Calu3 (cell line): ENCODE measurements around the gene SHLD1. TPM values are rescaled to one million over a fixed set of nuclear protein-coding genes. Genes with fewer than 3 reads are reported as not detected.
"Not testable (repeated sequence)": the region's sequence is repeated elsewhere in the genome, so short reads cannot be mapped to it uniquely, and the experiment has no call there.

Experiments
- Bru-seq: library from RNA; stranded (reverse); fragments of 400-500 nt; gene quantifications from one replicate; lab custom pipeline; 2021; lab: Mats Ljungman, UMichigan
- BruChase-seq, 2 experiments: library from RNA; stranded (reverse); fragments of 400-500 nt; gene quantifications; one replicate each; lab custom pipeline; 2021; lab: Mats Ljungman, UMichigan
- BruUV-seq: library from RNA; stranded (reverse); fragments of 400-500 nt; replicated peaks from 2 replicates; lab custom pipeline; 2021; lab: Mats Ljungman, UMichigan
- CTCF ChIA-PET: fragments of 300-600 bp; sonication (Branson Sonifier 250); formaldehyde crosslinking; loops from one replicate; lab custom pipeline; 2022; ENCODE audit warnings: antibody characterized with exemption; lab: Charles Lee
- DNase-seq: peaks from one replicate; pipeline ENCODE4 v3.0.0; 2022
- H3K27ac Mint-ChIP-seq: one replicate; pipeline ENCODE4 v1.8.0; 2022; ENCODE audit warnings: mixed read lengths; ENCODE audit not compliant: unreplicated experiment
- H3K27me3 Mint-ChIP-seq: one replicate; pipeline ENCODE4 v1.8.0; 2022; ENCODE audit warnings: mixed read lengths; ENCODE audit not compliant: unreplicated experiment
- H3K36me3 Mint-ChIP-seq: one replicate; pipeline ENCODE4 v1.8.0; 2022; ENCODE audit warnings: mild to moderate bottlenecking, moderate library complexity, mixed read lengths; ENCODE audit not compliant: insufficient read depth, unreplicated experiment
- H3K4me1 Mint-ChIP-seq: one replicate; pipeline ENCODE4 v1.8.0; 2022; ENCODE audit warnings: mild to moderate bottlenecking, low read depth, mixed read lengths; ENCODE audit not compliant: unreplicated experiment
- H3K4me3 Mint-ChIP-seq: one replicate; pipeline ENCODE4 v1.8.0; 2022; ENCODE audit warnings: mild to moderate bottlenecking, low read depth, moderate library complexity, mixed read lengths; ENCODE audit not compliant: unreplicated experiment
- H3K9me3 Mint-ChIP-seq: one replicate; pipeline ENCODE4 v1.8.0; 2022; ENCODE audit warnings: low read depth, mixed read lengths; ENCODE audit not compliant: unreplicated experiment
- intact Hi-C: fragments of 100-400 bp; cut with micrococcal nuclease; formaldehyde crosslinking; loops from one replicate; pipeline ENCODE4 v1.10.0; 2022; ENCODE audit not compliant: unreplicated experiment
- long read RNA-seq: library from polyadenylated mRNA; stranded (forward); transcript quantifications from one replicate; pipeline ENCODE4 v2.0.0, GENCODE V29; 2022
- total RNA-seq: library from RNA; stranded (reverse); gene quantifications from 2 replicates; pipeline ENCODE4 v1.2.3, GENCODE V29; 2022
- TF ChIP-seq, protein P1 (sequence below): fragments of 200-600 bp; IDR thresholded peaks from one replicate; pipeline ENCODE4 v1.8.0; 2022; ENCODE audit warnings: antibody characterized with exemption; ENCODE audit not compliant: unreplicated experiment

The SHLD1 gene, protein sequence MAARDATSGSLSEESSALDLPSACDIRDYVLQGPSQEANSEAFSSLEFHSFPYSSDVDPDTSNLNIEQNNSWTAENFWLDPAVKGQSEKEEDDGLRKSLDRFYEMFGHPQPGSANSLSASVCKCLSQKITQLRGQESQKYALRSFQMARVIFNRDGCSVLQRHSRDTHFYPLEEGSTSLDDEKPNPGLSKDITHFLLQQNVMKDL
- 1.3 and 1.9 TPM in 2 replicates for total RNA-seq
- percentile 42 among the genes with signal in this experiment for Bru-seq, nascent RNA
- BruChase-seq, experiment 1, labeled RNA remaining after a 6-hour chase = percentile 37 among the genes with signal in this experiment
- percentile 36 among the genes with signal in this experiment for BruChase-seq, experiment 2, labeled RNA remaining after a 2-hour chase
- long read RNA-seq, partial matches to known transcripts = 0 of 5 reads
- long read RNA-seq, other reads (novel, unspliced or antisense) = 0 of 5 reads

DNA sequence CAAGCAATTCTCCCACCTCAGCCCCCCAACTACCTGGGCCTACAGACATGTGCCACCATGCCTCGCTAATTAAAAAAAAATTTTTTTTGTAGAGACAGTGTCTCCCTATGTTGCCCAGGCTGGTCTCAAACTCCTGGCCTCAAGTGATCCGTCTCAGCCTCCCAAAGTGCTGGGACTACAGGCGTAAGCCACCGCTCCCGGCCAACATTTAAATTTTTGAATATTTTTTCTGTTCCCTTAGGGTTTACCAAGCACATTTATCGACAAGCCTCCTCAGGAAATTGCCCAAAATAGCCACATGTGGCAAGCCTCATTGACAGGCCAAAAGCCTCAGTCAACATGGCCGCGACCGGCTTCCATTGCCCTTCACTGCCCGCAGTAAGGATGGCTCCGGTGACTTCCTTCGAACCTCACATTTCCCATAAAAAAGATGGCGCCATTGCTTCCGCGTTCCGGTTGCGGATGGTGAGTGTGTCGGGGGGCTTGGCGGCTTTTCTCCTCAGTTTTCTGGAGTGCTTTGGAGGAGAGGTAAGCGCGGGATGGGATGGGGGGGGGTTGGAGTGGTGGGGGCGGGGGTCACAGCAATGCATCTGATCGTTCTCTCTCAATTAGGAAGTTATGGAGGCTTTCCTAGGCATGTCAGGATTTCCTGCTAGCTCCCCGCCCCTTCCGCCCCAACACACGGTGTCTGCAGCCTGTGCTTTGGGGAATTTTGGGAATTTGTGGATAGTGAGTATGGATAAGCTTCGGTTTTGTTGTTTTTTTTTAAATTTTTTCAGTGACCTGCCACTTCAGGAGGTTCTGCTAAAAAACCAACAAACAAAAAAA is at the start of gene SHLD1:
Gene SHLD1, plus strand, starts transcription at position 450 of the 828 bp plus-strand sequence. CDS start 22,465 bp downstream, outside the sequence.
- Mint-ChIP-seq H3K36me3 (peaks cover 11% of the 10 kb centered on the region), H3K27ac (peak within 1 kb of the TSS; percentile 97), H3K4me1 (peaks cover 13% of the 10 kb centered on the region), H3K27me3 (no peaks in the 10 kb centered on the region), H3K9me3 (no peaks in the 10 kb centered on the region), H3K4me3 (peak within 1 kb of the TSS; percentile 80)
- DNase-seq = peak; percentile 62
- TF ChIP-seq, protein P1, sequence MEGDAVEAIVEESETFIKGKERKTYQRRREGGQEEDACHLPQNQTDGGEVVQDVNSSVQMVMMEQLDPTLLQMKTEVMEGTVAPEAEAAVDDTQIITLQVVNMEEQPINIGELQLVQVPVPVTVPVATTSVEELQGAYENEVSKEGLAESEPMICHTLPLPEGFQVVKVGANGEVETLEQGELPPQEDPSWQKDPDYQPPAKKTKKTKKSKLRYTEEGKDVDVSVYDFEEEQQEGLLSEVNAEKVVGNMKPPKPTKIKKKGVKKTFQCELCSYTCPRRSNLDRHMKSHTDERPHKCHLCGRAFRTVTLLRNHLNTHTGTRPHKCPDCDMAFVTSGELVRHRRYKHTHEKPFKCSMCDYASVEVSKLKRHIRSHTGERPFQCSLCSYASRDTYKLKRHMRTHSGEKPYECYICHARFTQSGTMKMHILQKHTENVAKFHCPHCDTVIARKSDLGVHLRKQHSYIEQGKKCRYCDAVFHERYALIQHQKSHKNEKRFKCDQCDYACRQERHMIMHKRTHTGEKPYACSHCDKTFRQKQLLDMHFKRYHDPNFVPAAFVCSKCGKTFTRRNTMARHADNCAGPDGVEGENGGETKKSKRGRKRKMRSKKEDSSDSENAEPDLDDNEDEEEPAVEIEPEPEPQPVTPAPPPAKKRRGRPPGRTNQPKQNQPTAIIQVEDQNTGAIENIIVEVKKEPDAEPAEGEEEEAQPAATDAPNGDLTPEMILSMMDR = no peak
- BruUV-seq = no TSS peak
- intact Hi-C loops = no loop called here
- CTCF ChIA-PET = interaction anchor here (0.5 kb wide), 1 partner anchor 38 kb away, joined by 5 read pairs; no protein-coding TSS in a partner anchor

DNA sequence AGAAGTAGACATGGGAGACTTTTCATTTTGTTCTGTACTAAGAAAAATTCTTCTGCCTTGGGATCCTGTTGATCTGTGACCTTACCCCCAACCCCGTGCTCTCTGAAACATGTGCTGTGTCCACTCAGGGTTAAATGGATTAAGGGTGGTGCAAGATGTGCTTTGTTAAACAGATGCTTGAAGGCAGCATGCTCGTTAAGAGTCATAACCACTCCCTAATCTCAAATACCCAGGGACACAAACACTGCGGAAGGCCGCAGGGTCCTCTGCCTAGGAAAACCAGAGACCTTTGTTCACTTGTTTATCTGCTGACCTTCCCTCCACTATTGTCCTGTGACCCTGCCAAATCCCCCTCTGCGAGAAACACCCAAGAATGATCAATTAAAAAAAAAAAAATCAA is 47.9 kb upstream of the SHLD1 start:
- H3K27ac Mint-ChIP-seq, H3K4me3 Mint-ChIP-seq, H3K9me3 Mint-ChIP-seq, intact Hi-C loops, BruUV-seq, H3K27me3 Mint-ChIP-seq, H3K36me3 Mint-ChIP-seq, DNase-seq, CTCF ChIA-PET, H3K4me1 Mint-ChIP-seq: not testable (repeated sequence)

DNA sequence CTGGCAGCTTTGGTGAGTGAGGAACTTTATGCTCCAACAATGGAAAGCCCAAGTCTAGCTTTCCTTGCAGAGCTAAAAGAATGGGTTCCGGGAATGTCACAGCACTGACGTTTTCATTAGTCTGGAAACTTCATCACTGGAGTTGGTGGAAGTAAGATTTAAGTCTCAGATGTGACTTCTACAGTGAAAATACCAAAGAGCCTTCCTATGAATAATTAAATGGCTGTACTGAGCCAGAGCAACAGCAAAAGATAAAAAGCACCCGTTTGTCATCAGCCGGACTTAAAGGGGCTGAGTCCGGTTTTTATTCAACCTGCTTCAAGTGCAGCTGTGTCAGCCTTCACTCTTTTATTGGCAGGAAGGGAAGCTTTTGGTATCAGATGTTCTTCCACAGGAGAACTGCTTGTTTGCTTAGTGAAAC is 46.5 kb upstream of the SHLD1 start:
- Mint-ChIP-seq H3K9me3 (no peaks in the 10 kb centered on the region), H3K27me3 (no peaks in the 10 kb centered on the region), H3K4me3 (no peak overlapping the region), H3K4me1 (no peaks in the 10 kb centered on the region), H3K36me3 (no peaks in the 10 kb centered on the region), H3K27ac (no peak overlapping the region)
- no TSS peak for BruUV-seq
- CTCF ChIA-PET = interaction anchor here (0.7 kb wide), 1 partner anchor 465 kb away, joined by 8 read pairs; no protein-coding TSS in a partner anchor
- intact Hi-C loops = no loop called here
- no peak for DNase-seq
- TF ChIP-seq, protein P1 = no peak

DNA sequence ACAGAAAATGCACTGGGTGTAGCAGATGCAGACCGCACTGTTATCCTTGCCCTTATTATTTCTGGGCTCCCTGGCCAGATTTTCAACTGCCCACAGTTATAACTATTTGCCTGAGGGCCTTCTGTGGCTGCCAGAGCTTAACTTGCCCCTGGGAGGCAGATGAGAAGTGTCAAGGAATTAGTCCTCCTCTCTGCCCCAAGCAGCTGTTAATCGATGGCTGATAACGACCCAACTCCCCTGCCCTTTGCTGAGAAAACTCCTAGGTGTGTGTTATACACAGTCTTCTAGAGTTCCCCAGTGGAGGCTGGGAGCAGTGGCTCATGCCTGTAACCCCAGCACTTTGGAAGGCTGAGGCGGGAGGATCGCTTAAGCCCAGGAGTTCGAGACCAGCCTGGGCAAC is 44.4 kb upstream of the SHLD1 start:
- BruUV-seq = no TSS peak

More for the DNA sequence above, 44.4 kb upstream of the SHLD1 start:
- Mint-ChIP-seq H3K27me3 (no peaks in the 10 kb centered on the region), H3K4me1 (no peaks in the 10 kb centered on the region), H3K36me3 (no peaks in the 10 kb centered on the region), H3K9me3 (no peaks in the 10 kb centered on the region), H3K4me3 (no peak overlapping the region), H3K27ac (no peak overlapping the region)
- DNase-seq = no peak
- TF ChIP-seq, protein P1 = no peak
- intact Hi-C loops = no loop called here
- CTCF ChIA-PET = no interaction called here
